ENCODE data around the gene TYRO3. TPM values are rescaled to one million over a fixed set of nuclear protein-coding genes. Genes with fewer than 3 reads are reported as not detected.

Gene TYRO3
- total RNA-seq = 5.2 and 6.5 TPM in 2 replicates

GRCh38 chr15:41558400-41559238, at the start of gene TYRO3:
TSS of gene TYRO3 (plus strand) at chr15:41559212. CDS start at chr15:41559258, 46 bp downstream.

GRCh38 chr15:41513506-41514227, 45.3 kb upstream of the TYRO3 start, which contains the start of gene LTK:
TSS of gene LTK (minus strand) at chr15:41513827. CDS start at chr15:41513709, 118 bp downstream.

Other genes starting within 250 kb of the TYRO3 start
- 0.36 and 0.65 TPM in 2 replicates for gene OIP5, start 226.6 kb upstream of the TYRO3 start, total RNA-seq
- 10.8 and 11.2 TPM in 2 replicates for gene NUSAP1, start 226.3 kb upstream of the TYRO3 start, total RNA-seq
- 17.2 and 22.2 TPM in 2 replicates for gene NDUFAF1, start 156.7 kb upstream of the TYRO3 start, total RNA-seq
- 26.8 and 29.1 TPM in 2 replicates for gene RTF1, start 142.1 kb upstream of the TYRO3 start, total RNA-seq
- gene ITPKA, start 65.3 kb upstream of the TYRO3 start, total RNA-seq = 0.32 and 0.85 TPM in 2 replicates
- 0.12 and 0.32 TPM in 2 replicates for gene LTK, start 45.4 kb upstream of the TYRO3 start, total RNA-seq
- gene RPAP1, start 15.0 kb upstream of the TYRO3 start, total RNA-seq = 15.7 and 17.0 TPM in 2 replicates
- 32.5 and 36.5 TPM in 2 replicates for gene MGA, start 101.2 kb downstream of the TYRO3 start, total RNA-seq
- gene MAPKBP1, start 215.3 kb downstream of the TYRO3 start, total RNA-seq = 40.0 and 44.9 TPM in 2 replicates